GM23338 (cell line): ENCODE data around the gene GNB5. TPM values are rescaled to one million over a fixed set of nuclear protein-coding genes. Genes with fewer than 3 reads are reported as not detected.

ENCODE experiments used
- ATAC-seq: fragments of 200-7000 bp; cut with Tn5 transposase; 3 replicates; pipeline ENCODE4 v1.9.1; 2020
- DNase-seq: peaks from one replicate; pipeline ENCODE4 v3.0.0-alpha.2; 2015; ENCODE audit warnings: low spot score
- H2AFZ ChIP-seq: fragments of 200-600 bp; sonication (generic); 2 replicates; pipeline ENCODE4 v1.8.0; 2016; ENCODE audit warnings: antibody characterized with exemption, mild to moderate bottlenecking, moderate library complexity
- H3F3A ChIP-seq: fragments of 200-600 bp; sonication (generic); replicated peaks from 2 replicates; pipeline ENCODE4 v1.8.0; 2017; ENCODE audit warnings: antibody characterized with exemption, mixed run types, low read depth
- H3K27ac ChIP-seq: fragments of 200-600 bp; sonication (generic); 2 replicates; pipeline ENCODE4 v1.6.1; 2016; ENCODE audit warnings: low read depth
- H3K27me3 ChIP-seq: fragments of 200-600 bp; sonication (generic); 2 replicates; pipeline ENCODE4 v1.8.0; 2016; ENCODE audit warnings: mild to moderate bottlenecking, mixed run types, moderate library complexity; ENCODE audit not compliant: insufficient read depth
- H3K36me3 ChIP-seq: fragments of 200-600 bp; sonication (generic); 2 replicates; pipeline ENCODE4 v1.8.0; 2016; ENCODE audit warnings: mild to moderate bottlenecking; ENCODE audit not compliant: insufficient read depth
- H3K4me1 ChIP-seq: fragments of 200-600 bp; sonication (generic); 2 replicates; pipeline ENCODE4 v1.8.0; 2016; ENCODE audit warnings: mild to moderate bottlenecking, moderate library complexity; ENCODE audit not compliant: insufficient read depth
- H3K4me2 ChIP-seq: fragments of 200-600 bp; sonication (generic); 2 replicates; pipeline ENCODE4 v1.7.1; 2017; ENCODE audit warnings: mixed run types
- H3K4me3 ChIP-seq: fragments of 200-600 bp; sonication (generic); 2 replicates; pipeline ENCODE4 v1.6.1; 2016; ENCODE audit warnings: mixed run types
- H3K79me2 ChIP-seq: fragments of 200-600 bp; sonication (generic); replicated peaks from 2 replicates; pipeline ENCODE4 v1.8.0; 2017; ENCODE audit warnings: mild to moderate bottlenecking; ENCODE audit not compliant: insufficient read depth
- H3K9me2 ChIP-seq: fragments of 200-600 bp; sonication (generic); 2 replicates; pipeline ENCODE4 v1.8.0; 2017; ENCODE audit not compliant: insufficient read depth
- H4K20me1 ChIP-seq: fragments of 200-600 bp; sonication (generic); replicated peaks from 2 replicates; pipeline ENCODE4 v1.8.0; 2017; ENCODE audit warnings: mild to moderate bottlenecking; ENCODE audit not compliant: insufficient read depth
- H3K27ac Mint-ChIP-seq: 2 replicates; pipeline ENCODE4 v1.8.0; 2020; ENCODE audit warnings: inconsistent platforms, mild to moderate bottlenecking, moderate library complexity, mixed read lengths
- H3K27me3 Mint-ChIP-seq: 3 replicates; pipeline ENCODE4 v1.8.0; 2022; ENCODE audit warnings: low read depth, mild to moderate bottlenecking, moderate library complexity, mixed read lengths, inconsistent platforms; ENCODE audit not compliant: insufficient read depth, poor library complexity
- H3K36me3 Mint-ChIP-seq: 3 replicates; pipeline ENCODE4 v1.8.0; 2021; ENCODE audit warnings: low read depth, mild to moderate bottlenecking, inconsistent platforms, moderate library complexity, mixed read lengths
- H3K4me1 Mint-ChIP-seq: 3 replicates; pipeline ENCODE4 v1.8.0; 2020; ENCODE audit warnings: mild to moderate bottlenecking, inconsistent platforms, mixed read lengths
- H3K4me3 Mint-ChIP-seq: 3 replicates; pipeline ENCODE4 v1.8.0; 2021; ENCODE audit warnings: moderate library complexity, mild to moderate bottlenecking, inconsistent platforms, mixed read lengths
- H3K9me3 Mint-ChIP-seq: 3 replicates; pipeline ENCODE4 v1.8.0; 2020; ENCODE audit warnings: moderate library complexity, mild to moderate bottlenecking, inconsistent platforms, mixed read lengths
- CTCF ChIP-seq, 2 experiments: fragments of 200-600 bp in 1 of 2; sonication (generic) in 1 of 2; conservative IDR thresholded peaks; 2 replicates each; pipeline versions ENCODE4 v1.5.1 to v1.6.1; 2016 to 2017; ENCODE audit warnings: antibody characterized with exemption in 2 of 2, low read depth in 2 of 2, mild to moderate bottlenecking in 2 of 2, moderate library complexity in 1 of 2
- ETS1 ChIP-seq: IDR thresholded peaks from 2 replicates; pipeline ENCODE4 v1.6.1; 2016; ENCODE audit warnings: antibody characterized with exemption
- EZH2 ChIP-seq: fragments of 200-600 bp; sonication (generic); IDR thresholded peaks from one replicate; pipeline ENCODE4 v1.8.0; 2017; ENCODE audit warnings: antibody characterized with exemption, mild to moderate bottlenecking, low read depth; ENCODE audit not compliant: unreplicated experiment
- NANOG ChIP-seq: IDR thresholded peaks from 2 replicates; pipeline ENCODE4 v1.6.1; 2016; ENCODE audit warnings: antibody characterized with exemption, borderline replicate concordance
- POLR2AphosphoS5 ChIP-seq: IDR thresholded peaks from 2 replicates; pipeline ENCODE4 v1.6.1; 2016; ENCODE audit warnings: antibody characterized with exemption, low read depth
- REST ChIP-seq: IDR thresholded peaks from one replicate; pipeline ENCODE4 v1.6.1; 2018; ENCODE audit warnings: antibody characterized with exemption; ENCODE audit not compliant: unreplicated experiment
- STAT1 ChIP-seq: IDR thresholded peaks from one replicate; pipeline ENCODE4 v1.6.1; 2016; ENCODE audit warnings: antibody characterized with exemption; ENCODE audit not compliant: unreplicated experiment
- ZNF114 ChIP-seq: fragments of 250-450 bp; sonication (Bioruptor Pico); IDR thresholded peaks from 2 replicates; pipeline ENCODE4 v1.5.0; 2020; ENCODE audit warnings: mild to moderate bottlenecking, moderate library complexity
- polyA plus RNA-seq: library from polyadenylated mRNA; unstranded; fragments of >200 nt; fragmentation: Nextera tagmentation; extraction: Ambion mirVana; gene quantifications from 2 replicates; pipeline ENCODE4 v1.2.1, GENCODE V29; 2016
- total RNA-seq: library from RNA; depleted of rRNA; stranded (reverse); fragments of >200 nt; shearing (Covaris generic); gene quantifications from 2 replicates; pipeline ENCODE4 v1.2.3, GENCODE V29; 2014

The GNB5 gene
- total and polyA plus RNA-seq, 2 experiments from 2014 or later = 23.0 to 40.8 TPM

GRCh38 chr15:52225230-52225629 is 34.0 kb upstream of the GNB5 start (continued):
- TF ChIP-seq CTCF (conservative IDR thresholded peaks at IDR 0.05; ENCODE audit: low read depth in 2 of 2) (no peak), STAT1 (no peak), POLR2AphosphoS5 (no peak), EZH2 (no peak), ETS1 (no peak)

- Mint-ChIP-seq H3K4me3 (no peak overlapping the region), H3K27me3 (peaks cover 6% of the 10 kb centered on the region), H3K36me3 (peaks cover 56% of the 10 kb centered on the region), H3K4me1 (no peaks in the 10 kb centered on the region), H3K27ac (no peak overlapping the region), H3K9me3 (no peaks in the 10 kb centered on the region)
- H3K4me1 ChIP-seq = no peaks in the 10 kb centered on the region
- H3F3A ChIP-seq = no peaks in the 10 kb centered on the region
- H2AFZ ChIP-seq = no peak overlapping the region
- no peaks in the 10 kb centered on the region for H3K79me2 ChIP-seq
- no peaks in the 10 kb centered on the region for H3K9me2 ChIP-seq
- H3K27me3 ChIP-seq = no peaks in the 10 kb centered on the region
- H3K27ac ChIP-seq = no peak overlapping the region
- no peaks in the 10 kb centered on the region for H4K20me1 ChIP-seq
- DNase-seq (no peak), ATAC-seq (no peak)
- H3K4me2 ChIP-seq = no peak overlapping the region
- no peak overlapping the region for H3K4me3 ChIP-seq
- peaks cover 40% of the 10 kb centered on the region for H3K36me3 ChIP-seq
- TF ChIP-seq ZNF114 (CRISPR knock-in tag) (no peak), NANOG (no peak), STAT1 (no peak), REST (no peak), CTCF (conservative IDR thresholded peaks at IDR 0.05; ENCODE audit: low read depth in 2 of 2) (no peak)
Measured at GRCh38 chr15:52224211-52224610, 33.0 kb upstream of the GNB5 start.
